HepG2 (cell line): ENCODE results near the gene PRRT2. TPM values are rescaled to one million over a fixed set of nuclear protein-coding genes. Genes with fewer than 3 reads are reported as not detected.

ENCODE experiments used
- AKAP8 ChIP-seq: sonication (generic); formaldehyde crosslinking; IDR thresholded peaks from 2 replicates; pipeline ENCODE4 v1.5.1; 2020; ENCODE audit warnings: mild to moderate bottlenecking, missing genetic modification reagents
- CHCHD3 ChIP-seq: sonication (generic); formaldehyde crosslinking; IDR thresholded peaks from 2 replicates; pipeline ENCODE4 v1.8.0; 2022; ENCODE audit warnings: mild to moderate bottlenecking, missing genetic modification reagents, moderate library complexity
- DRAP1 ChIP-seq: IDR thresholded peaks from 2 replicates; pipeline ENCODE4 v1.6.1; 2016; ENCODE audit warnings: missing genetic modification reagents, missing compliant biosample characterization
- ELF3 ChIP-seq: IDR thresholded peaks from 2 replicates; pipeline ENCODE4 v1.6.1; 2016; ENCODE audit warnings: missing genetic modification reagents, missing compliant biosample characterization
- FOXP1 ChIP-seq, 2 experiments: fragments of 450-650 bp in 1 of 2; IDR thresholded peaks; 2 replicates each; pipeline ENCODE4 v1.6.1; 2017 to 2018; ENCODE audit warnings: antibody characterized with exemption in 1 of 2
- KDM2A ChIP-seq: sonication (generic); formaldehyde crosslinking; IDR thresholded peaks from 2 replicates; pipeline ENCODE4 v1.4.0; 2020; ENCODE audit warnings: low read depth, missing genetic modification reagents, borderline replicate concordance
- KLF9 ChIP-seq: IDR thresholded peaks from 2 replicates; pipeline ENCODE4 v1.6.1; 2016; ENCODE audit warnings: low read depth
- MAF1 ChIP-seq: sonication (generic); formaldehyde crosslinking; IDR thresholded peaks from 2 replicates; pipeline ENCODE4 v1.5.0; 2020; ENCODE audit warnings: missing genetic modification reagents, borderline replicate concordance
- MLXIP ChIP-seq: sonication (generic); formaldehyde crosslinking; IDR thresholded peaks from 2 replicates; pipeline ENCODE4 v1.9.0; 2021; ENCODE audit warnings: missing genetic modification reagents, borderline replicate concordance
- MTF2 ChIP-seq: sonication (generic); formaldehyde crosslinking; IDR thresholded peaks from 2 replicates; pipeline ENCODE4 v1.5.0; 2020; ENCODE audit warnings: missing genetic modification reagents, borderline replicate concordance
- NFIC ChIP-seq: IDR thresholded peaks from 2 replicates; pipeline ENCODE4 v1.6.1; 2012; ENCODE audit warnings: mild to moderate bottlenecking, low read length, inconsistent platforms
- SMARCE1 ChIP-seq: fragments of 450-650 bp; IDR thresholded peaks from 2 replicates; pipeline ENCODE4 v1.6.1; 2017; ENCODE audit warnings: borderline replicate concordance
- ZBTB21 ChIP-seq: sonication (generic); formaldehyde crosslinking; IDR thresholded peaks from 2 replicates; pipeline ENCODE4 v1.4.0; 2020; ENCODE audit warnings: missing genetic modification reagents
- ZC3H13 ChIP-seq: sonication (generic); formaldehyde crosslinking; IDR thresholded peaks from 2 replicates; pipeline ENCODE4 v1.8.1; 2023; ENCODE audit warnings: mild to moderate bottlenecking, missing genetic modification reagents, moderate library complexity
- ZNF446 ChIP-seq: sonication (generic); formaldehyde crosslinking; IDR thresholded peaks from 2 replicates; pipeline ENCODE4 v1.5.0; 2020; ENCODE audit warnings: mild to moderate bottlenecking, missing genetic modification reagents
- ZNF570 ChIP-seq: sonication (generic); formaldehyde crosslinking; IDR thresholded peaks from 2 replicates; pipeline ENCODE4 v1.4.0; 2020; ENCODE audit warnings: mild to moderate bottlenecking, missing genetic modification reagents, borderline replicate concordance
- ZNF724P ChIP-seq: sonication (generic); formaldehyde crosslinking; IDR thresholded peaks from 2 replicates; pipeline ENCODE4 v1.8.0; 2022; ENCODE audit warnings: missing genetic modification reagents, borderline replicate concordance
- polyA plus RNA-seq, 8 experiments: library from polyadenylated mRNA; depleted of rRNA in 3 of 8; stranded (reverse) in 7 of 8; unstranded in 1 of 8; fragments of >200 nt; fragmentation: Illumina TruSeq in 4 of 8; extraction: Trizol in 4 of 8; gene quantifications; 2 replicates each; pipeline versions ENCODE4 v1.2.1 to v1.2.3, GENCODE V29; 2011 to 2016; ENCODE audit warnings: low read depth in 4 of 8, missing spikeins in 1 of 8, mixed read lengths in 1 of 8; ENCODE audit not compliant: insufficient read depth in 1 of 8
- total RNA-seq, 5 experiments: library from RNA; depleted of rRNA; stranded (reverse); fragments of >200 nt; fragmentation: Illumina TruSeq; extraction: Trizol; gene quantifications; 2 replicates each; pipeline ENCODE4 v1.2.3, GENCODE V29; 2016; ENCODE audit warnings: low read depth in 1 of 5
- TF ChIP-seq, protein P1 (sequence below): IDR thresholded peaks from 2 replicates; pipeline ENCODE4 v1.6.1; 2012; ENCODE audit warnings: low read depth, low read length, improper control_type of control experiment
- TF ChIP-seq, protein P2 (sequence below): sonication (generic); formaldehyde crosslinking; IDR thresholded peaks from 2 replicates; pipeline ENCODE4 v1.8.1; 2023; ENCODE audit warnings: mild to moderate bottlenecking, inconsistent platforms, moderate library complexity, missing genetic modification reagents, borderline replicate concordance
- TF ChIP-seq, protein P3 (sequence below): sonication (generic); formaldehyde crosslinking; IDR thresholded peaks from 2 replicates; pipeline ENCODE4 v1.5.1; 2020; ENCODE audit warnings: missing genetic modification reagents, mild to moderate bottlenecking, borderline replicate concordance

PRRT2 gene
- total and polyA plus RNA-seq, 2 of the 13 experiments (the other 11 are each of a cell fraction or from before 2014, with no cell fraction given): 0.51 to 1.1 TPM

DNA sequence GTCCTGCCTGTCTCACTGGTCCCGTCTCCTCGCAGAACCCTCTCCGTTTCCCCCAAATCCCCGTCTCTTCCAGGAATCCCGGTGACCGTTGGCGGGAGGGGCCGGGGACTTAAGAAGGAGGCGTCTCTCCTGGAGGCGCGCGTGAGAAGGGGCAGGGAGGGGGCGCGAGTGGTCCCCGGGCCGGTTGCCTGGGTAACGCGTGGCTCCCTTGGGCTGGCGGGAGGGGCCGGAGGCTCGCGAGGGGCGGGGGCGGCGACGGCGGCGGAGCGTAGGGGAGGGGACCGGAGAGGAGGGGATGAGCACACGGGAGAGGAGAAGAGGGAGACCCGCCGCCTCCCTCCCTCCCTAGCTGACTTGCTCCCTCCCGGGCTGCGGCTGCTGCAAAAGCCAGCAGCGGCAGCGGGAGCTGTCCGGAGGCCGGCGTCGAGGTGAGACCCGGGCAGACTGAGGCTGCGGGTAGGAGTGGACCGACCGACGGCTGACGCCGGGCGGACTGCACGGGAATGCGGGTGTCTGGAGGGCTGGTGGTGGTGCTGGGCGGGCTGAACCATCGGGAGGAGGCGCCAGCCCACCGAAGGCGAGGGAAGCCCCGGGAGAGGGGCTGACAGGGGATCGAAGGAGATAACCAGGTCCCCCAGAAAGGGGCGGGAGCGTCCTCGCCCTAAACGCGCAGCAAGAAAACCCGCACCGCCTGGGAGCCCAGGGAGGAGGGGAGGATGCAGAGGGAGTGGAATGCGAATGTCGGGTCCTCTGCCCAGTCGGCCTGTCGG is at the start of gene PRRT2 (continued):
- TF ChIP-seq FOXP1 (IDR thresholded peaks at IDR 0.05) (no peak), FOXP1 (CRISPR knock-in tag; IDR thresholded peaks at IDR 0.05) (no peak), KLF9 (no peak), ELF3 (CRISPR knock-in tag) (0 out of 2 replicates have a peak, but pooled peaks have one; percentile 9), DRAP1 (CRISPR knock-in tag) (no peak), MTF2 (CRISPR knock-in tag) (peak; percentile 36; the same call in 1 of the 2 replicates), MLXIP (CRISPR knock-in tag) (no peak), ZNF570 (CRISPR knock-in tag) (no peak), ZNF724P (CRISPR knock-in tag) (no peak), SMARCE1 (no peak), AKAP8 (CRISPR knock-in tag) (no peak), ZC3H13 (CRISPR knock-in tag) (0 out of 2 replicates have a peak, but pooled peaks have one; percentile 32), MAF1 (no peak), CHCHD3 (CRISPR knock-in tag) (no peak), NFIC (no peak), ZBTB21 (CRISPR knock-in tag) (no peak), KDM2A (CRISPR knock-in tag) (peak; percentile 68), ZNF446 (CRISPR knock-in tag) (peak; percentile 13; the same call in 1 of the 2 replicates)
- TF ChIP-seq, protein P1, sequence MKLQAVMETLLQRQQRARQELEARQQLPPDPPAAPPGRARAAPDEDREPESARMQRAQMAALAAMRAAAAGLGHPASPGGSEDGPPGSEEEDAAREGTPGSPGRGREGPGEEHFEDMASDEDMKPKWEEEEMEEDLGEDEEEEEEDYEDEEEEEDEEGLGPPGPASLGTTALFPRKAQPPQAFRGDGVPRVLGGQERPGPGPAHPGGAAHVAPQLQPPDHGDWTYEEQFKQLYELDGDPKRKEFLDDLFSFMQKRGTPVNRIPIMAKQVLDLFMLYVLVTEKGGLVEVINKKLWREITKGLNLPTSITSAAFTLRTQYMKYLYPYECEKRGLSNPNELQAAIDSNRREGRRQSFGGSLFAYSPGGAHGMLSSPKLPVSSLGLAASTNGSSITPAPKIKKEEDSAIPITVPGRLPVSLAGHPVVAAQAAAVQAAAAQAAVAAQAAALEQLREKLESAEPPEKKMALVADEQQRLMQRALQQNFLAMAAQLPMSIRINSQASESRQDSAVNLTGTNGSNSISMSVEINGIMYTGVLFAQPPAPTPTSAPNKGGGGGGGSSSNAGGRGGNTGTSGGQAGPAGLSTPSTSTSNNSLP: no peak
- TF ChIP-seq, protein P2, sequence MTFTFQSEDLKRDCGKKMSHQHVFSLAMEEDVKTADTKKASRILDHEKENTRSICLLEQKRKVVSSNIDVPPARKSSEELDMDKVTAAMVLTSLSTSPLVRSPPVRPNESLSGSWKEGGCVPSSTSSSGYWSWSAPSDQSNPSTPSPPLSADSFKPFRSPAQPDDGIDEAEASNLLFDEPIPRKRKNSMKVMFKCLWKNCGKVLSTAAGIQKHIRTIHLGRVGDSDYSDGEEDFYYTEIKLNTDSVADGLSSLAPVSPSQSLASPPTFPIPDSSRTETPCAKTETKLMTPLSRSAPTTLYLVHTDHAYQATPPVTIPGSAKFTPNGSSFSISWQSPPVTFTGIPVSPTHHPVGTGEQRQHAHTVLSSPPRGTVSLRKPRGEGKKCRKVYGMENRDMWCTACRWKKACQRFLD (CRISPR knock-in tag): 0 out of 2 replicates have a peak, but pooled peaks have one; percentile 10
- TF ChIP-seq, protein P3, sequence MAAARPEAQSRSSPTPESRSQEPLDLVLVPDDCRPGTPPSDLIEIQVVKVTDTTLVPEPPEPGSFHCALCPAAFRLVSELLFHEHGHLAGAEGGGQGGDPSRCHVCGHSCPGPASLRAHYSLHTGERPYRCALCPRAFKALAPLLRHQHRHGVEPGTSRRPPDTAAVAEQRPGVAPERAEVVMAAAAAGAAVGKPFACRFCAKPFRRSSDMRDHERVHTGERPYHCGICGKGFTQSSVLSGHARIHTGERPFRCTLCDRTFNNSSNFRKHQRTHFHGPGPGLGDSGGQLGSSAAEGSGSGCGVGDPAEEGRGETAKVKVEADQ (CRISPR knock-in tag): peak; percentile 13; the same call in 1 of the 2 replicates
